ENCODE results near the gene AKNAD1.

DNA sequence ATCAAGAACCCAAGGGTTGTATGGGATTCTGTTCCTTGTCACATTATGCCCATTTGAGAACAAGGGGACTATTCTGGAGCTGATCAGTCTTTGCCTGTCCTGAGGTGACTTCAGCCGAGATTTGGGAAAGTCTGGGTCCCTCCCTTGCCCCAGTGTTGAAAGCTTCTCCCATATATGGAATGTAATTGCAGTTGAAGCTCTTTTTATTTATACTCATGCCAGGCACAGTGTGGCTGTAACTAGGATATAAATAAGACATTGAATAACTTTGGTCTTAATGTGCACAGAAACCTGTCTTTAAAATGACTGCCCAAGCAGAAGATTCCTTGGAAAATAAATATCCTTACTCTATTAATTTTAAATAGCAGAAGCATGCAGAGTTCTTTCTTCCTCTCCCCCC lies 15.2 kb downstream of the AKNAD1 start:
- TF ChIP-seq, protein P1, sequence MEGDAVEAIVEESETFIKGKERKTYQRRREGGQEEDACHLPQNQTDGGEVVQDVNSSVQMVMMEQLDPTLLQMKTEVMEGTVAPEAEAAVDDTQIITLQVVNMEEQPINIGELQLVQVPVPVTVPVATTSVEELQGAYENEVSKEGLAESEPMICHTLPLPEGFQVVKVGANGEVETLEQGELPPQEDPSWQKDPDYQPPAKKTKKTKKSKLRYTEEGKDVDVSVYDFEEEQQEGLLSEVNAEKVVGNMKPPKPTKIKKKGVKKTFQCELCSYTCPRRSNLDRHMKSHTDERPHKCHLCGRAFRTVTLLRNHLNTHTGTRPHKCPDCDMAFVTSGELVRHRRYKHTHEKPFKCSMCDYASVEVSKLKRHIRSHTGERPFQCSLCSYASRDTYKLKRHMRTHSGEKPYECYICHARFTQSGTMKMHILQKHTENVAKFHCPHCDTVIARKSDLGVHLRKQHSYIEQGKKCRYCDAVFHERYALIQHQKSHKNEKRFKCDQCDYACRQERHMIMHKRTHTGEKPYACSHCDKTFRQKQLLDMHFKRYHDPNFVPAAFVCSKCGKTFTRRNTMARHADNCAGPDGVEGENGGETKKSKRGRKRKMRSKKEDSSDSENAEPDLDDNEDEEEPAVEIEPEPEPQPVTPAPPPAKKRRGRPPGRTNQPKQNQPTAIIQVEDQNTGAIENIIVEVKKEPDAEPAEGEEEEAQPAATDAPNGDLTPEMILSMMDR (IDR thresholded peaks at IDR 0.05): no peak
- no peak for TF ChIP-seq POLR2A (IDR thresholded peaks at IDR 0.05)

Data from uterus (tissue), 2 donors.